GM23338 (cell line): Measurements from ENCODE around the gene HSPG2. TPM values are rescaled to one million over a fixed set of nuclear protein-coding genes. Genes with fewer than 3 reads are reported as not detected.

Experiments used
- ATAC-seq: fragments of 200-7000 bp; cut with Tn5 transposase; 3 replicates; pipeline ENCODE4 v1.9.1; 2020
- DNase-seq: peaks from one replicate; pipeline ENCODE4 v3.0.0-alpha.2; 2015; ENCODE audit warnings: low spot score
- H2AFZ ChIP-seq: fragments of 200-600 bp; sonication (generic); 2 replicates; pipeline ENCODE4 v1.8.0; 2016; ENCODE audit warnings: antibody characterized with exemption, mild to moderate bottlenecking, moderate library complexity
- H3F3A ChIP-seq: fragments of 200-600 bp; sonication (generic); replicated peaks from 2 replicates; pipeline ENCODE4 v1.8.0; 2017; ENCODE audit warnings: antibody characterized with exemption, mixed run types, low read depth
- H3K27ac ChIP-seq: fragments of 200-600 bp; sonication (generic); 2 replicates; pipeline ENCODE4 v1.6.1; 2016; ENCODE audit warnings: low read depth
- H3K27me3 ChIP-seq: fragments of 200-600 bp; sonication (generic); 2 replicates; pipeline ENCODE4 v1.8.0; 2016; ENCODE audit warnings: mild to moderate bottlenecking, mixed run types, moderate library complexity; ENCODE audit not compliant: insufficient read depth
- H3K36me3 ChIP-seq: fragments of 200-600 bp; sonication (generic); 2 replicates; pipeline ENCODE4 v1.8.0; 2016; ENCODE audit warnings: mild to moderate bottlenecking; ENCODE audit not compliant: insufficient read depth
- H3K4me1 ChIP-seq: fragments of 200-600 bp; sonication (generic); 2 replicates; pipeline ENCODE4 v1.8.0; 2016; ENCODE audit warnings: mild to moderate bottlenecking, moderate library complexity; ENCODE audit not compliant: insufficient read depth
- H3K4me2 ChIP-seq: fragments of 200-600 bp; sonication (generic); 2 replicates; pipeline ENCODE4 v1.7.1; 2017; ENCODE audit warnings: mixed run types
- H3K4me3 ChIP-seq: fragments of 200-600 bp; sonication (generic); 2 replicates; pipeline ENCODE4 v1.6.1; 2016; ENCODE audit warnings: mixed run types
- H3K79me2 ChIP-seq: fragments of 200-600 bp; sonication (generic); replicated peaks from 2 replicates; pipeline ENCODE4 v1.8.0; 2017; ENCODE audit warnings: mild to moderate bottlenecking; ENCODE audit not compliant: insufficient read depth
- H3K9me2 ChIP-seq: fragments of 200-600 bp; sonication (generic); 2 replicates; pipeline ENCODE4 v1.8.0; 2017; ENCODE audit not compliant: insufficient read depth
- H4K20me1 ChIP-seq: fragments of 200-600 bp; sonication (generic); replicated peaks from 2 replicates; pipeline ENCODE4 v1.8.0; 2017; ENCODE audit warnings: mild to moderate bottlenecking; ENCODE audit not compliant: insufficient read depth
- H3K27ac Mint-ChIP-seq: 2 replicates; pipeline ENCODE4 v1.8.0; 2020; ENCODE audit warnings: inconsistent platforms, mild to moderate bottlenecking, moderate library complexity, mixed read lengths
- H3K27me3 Mint-ChIP-seq: 3 replicates; pipeline ENCODE4 v1.8.0; 2022; ENCODE audit warnings: low read depth, mild to moderate bottlenecking, moderate library complexity, mixed read lengths, inconsistent platforms; ENCODE audit not compliant: insufficient read depth, poor library complexity
- H3K36me3 Mint-ChIP-seq: 3 replicates; pipeline ENCODE4 v1.8.0; 2021; ENCODE audit warnings: low read depth, mild to moderate bottlenecking, inconsistent platforms, moderate library complexity, mixed read lengths
- H3K4me1 Mint-ChIP-seq: 3 replicates; pipeline ENCODE4 v1.8.0; 2020; ENCODE audit warnings: mild to moderate bottlenecking, inconsistent platforms, mixed read lengths
- H3K4me3 Mint-ChIP-seq: 3 replicates; pipeline ENCODE4 v1.8.0; 2021; ENCODE audit warnings: moderate library complexity, mild to moderate bottlenecking, inconsistent platforms, mixed read lengths
- H3K9me3 Mint-ChIP-seq: 3 replicates; pipeline ENCODE4 v1.8.0; 2020; ENCODE audit warnings: moderate library complexity, mild to moderate bottlenecking, inconsistent platforms, mixed read lengths
- CREB1 ChIP-seq: fragments of 250-450 bp; sonication (Bioruptor Pico); IDR thresholded peaks from 2 replicates; pipeline ENCODE4 v1.5.0; 2020; ENCODE audit warnings: low read depth, mild to moderate bottlenecking, moderate library complexity
- EZH2 ChIP-seq: fragments of 200-600 bp; sonication (generic); IDR thresholded peaks from one replicate; pipeline ENCODE4 v1.8.0; 2017; ENCODE audit warnings: antibody characterized with exemption, mild to moderate bottlenecking, low read depth; ENCODE audit not compliant: unreplicated experiment
- EZH2phosphoT487 ChIP-seq: fragments of 200-600 bp; sonication (generic); IDR thresholded peaks from one replicate; pipeline ENCODE4 v1.8.1; 2018; ENCODE audit warnings: antibody characterized with exemption; ENCODE audit not compliant: unreplicated experiment
- JUNB ChIP-seq: IDR thresholded peaks from one replicate; pipeline ENCODE4 v1.6.1; 2016; ENCODE audit warnings: antibody characterized with exemption; ENCODE audit not compliant: unreplicated experiment
- NANOG ChIP-seq: IDR thresholded peaks from 2 replicates; pipeline ENCODE4 v1.6.1; 2016; ENCODE audit warnings: antibody characterized with exemption, borderline replicate concordance
- POLR2AphosphoS5 ChIP-seq: IDR thresholded peaks from 2 replicates; pipeline ENCODE4 v1.6.1; 2016; ENCODE audit warnings: antibody characterized with exemption, low read depth
- STAT1 ChIP-seq: IDR thresholded peaks from one replicate; pipeline ENCODE4 v1.6.1; 2016; ENCODE audit warnings: antibody characterized with exemption; ENCODE audit not compliant: unreplicated experiment
- ZNF114 ChIP-seq: fragments of 250-450 bp; sonication (Bioruptor Pico); IDR thresholded peaks from 2 replicates; pipeline ENCODE4 v1.5.0; 2020; ENCODE audit warnings: mild to moderate bottlenecking, moderate library complexity
- ZNF331 ChIP-seq: fragments of 250-450 bp; sonication (Bioruptor Pico); IDR thresholded peaks from 2 replicates; pipeline ENCODE4 v1.5.0; 2020; ENCODE audit warnings: low read depth, mild to moderate bottlenecking, moderate library complexity
- polyA plus RNA-seq: library from polyadenylated mRNA; unstranded; fragments of >200 nt; fragmentation: Nextera tagmentation; extraction: Ambion mirVana; gene quantifications from 2 replicates; pipeline ENCODE4 v1.2.1, GENCODE V29; 2016
- total RNA-seq: library from RNA; depleted of rRNA; stranded (reverse); fragments of >200 nt; shearing (Covaris generic); gene quantifications from 2 replicates; pipeline ENCODE4 v1.2.3, GENCODE V29; 2014
- TF ChIP-seq, protein P1 (sequence below): IDR thresholded peaks from one replicate; pipeline ENCODE4 v1.6.1; 2018; ENCODE audit warnings: antibody characterized with exemption; ENCODE audit not compliant: unreplicated experiment
- TF ChIP-seq, protein P2 (sequence below), 2 experiments: fragments of 200-600 bp in 1 of 2; sonication (generic) in 1 of 2; conservative IDR thresholded peaks; 2 replicates each; pipeline versions ENCODE4 v1.5.1 to v1.6.1; 2016 to 2017; ENCODE audit warnings: antibody characterized with exemption in 2 of 2, low read depth in 2 of 2, mild to moderate bottlenecking in 2 of 2, moderate library complexity in 1 of 2
- TF ChIP-seq, protein P3 (sequence below): IDR thresholded peaks from 2 replicates; pipeline ENCODE4 v1.6.1; 2016; ENCODE audit warnings: antibody characterized with exemption

The HSPG2 gene
- total and polyA plus RNA-seq, 2 experiments from 2014 or later = 14.9 to 70.8 TPM

DNA sequence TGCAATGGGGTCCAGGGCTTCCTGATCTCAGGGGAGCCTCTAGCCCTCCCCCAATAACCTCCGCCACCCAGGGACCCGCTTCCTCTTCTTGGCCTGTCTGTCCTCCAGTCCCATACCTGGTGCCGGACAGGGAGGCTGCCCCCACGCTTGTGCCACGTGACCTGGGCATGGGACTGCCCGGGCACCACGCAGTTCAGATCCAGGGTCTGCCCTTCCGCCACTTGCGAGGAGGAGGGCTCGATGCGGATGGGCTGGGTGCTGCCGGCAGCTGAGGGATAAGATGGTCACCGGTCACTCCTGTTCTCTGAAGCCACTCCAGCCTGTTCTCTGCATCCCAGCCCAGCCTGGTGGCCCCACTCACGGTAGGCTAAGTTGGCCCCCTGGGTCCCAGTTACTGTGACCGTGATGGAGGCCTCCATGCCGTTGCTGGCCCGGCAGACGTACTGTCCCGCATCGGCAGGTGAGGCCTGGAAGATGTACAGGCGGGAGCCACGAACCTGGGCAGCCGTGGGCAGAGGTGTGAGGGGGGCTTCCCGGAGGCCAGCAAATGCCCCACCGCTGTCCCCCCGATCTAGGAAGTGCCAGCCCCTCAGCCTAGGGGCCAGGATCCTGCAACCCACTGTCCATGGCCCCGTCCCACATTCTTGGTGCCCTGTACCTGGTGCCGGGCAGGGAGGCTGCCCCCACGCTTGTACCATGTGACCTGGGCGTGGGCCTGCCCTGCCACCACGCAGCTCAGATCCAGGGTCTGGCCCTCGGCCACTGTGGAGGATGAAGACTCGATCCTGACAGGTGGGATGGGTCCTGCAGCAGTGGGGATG is 85.5 kb downstream of the HSPG2 start:
- H3K4me3 Mint-ChIP-seq = no peak overlapping the region
- Histone ChIP-seq H3K36me3 (no peaks in the 10 kb centered on the region; the same call in 1 of the 2 replicates), H3K4me1 (no peaks in the 10 kb centered on the region), H2AFZ (no peak overlapping the region), H3K4me2 (no peak overlapping the region), H3K27ac (no peak overlapping the region), H3K9me2 (no peaks in the 10 kb centered on the region), H3K27me3 (no peaks in the 10 kb centered on the region), H3F3A (no peaks in the 10 kb centered on the region), H3K79me2 (no peaks in the 10 kb centered on the region), H4K20me1 (no peaks in the 10 kb centered on the region), H3K4me3 (no peak overlapping the region)
- ATAC-seq = no peak
- H3K27me3 Mint-ChIP-seq = peaks cover 2% of the 10 kb centered on the region
- no peaks in the 10 kb centered on the region for H3K9me3 Mint-ChIP-seq
- peaks cover 20% of the 10 kb centered on the region for H3K36me3 Mint-ChIP-seq
- H3K27ac Mint-ChIP-seq = no peak overlapping the region; the same call in 1 of the 2 replicates
- TF ChIP-seq EZH2phosphoT487 (no peak), POLR2AphosphoS5 (no peak)
- TF ChIP-seq, protein P1, sequence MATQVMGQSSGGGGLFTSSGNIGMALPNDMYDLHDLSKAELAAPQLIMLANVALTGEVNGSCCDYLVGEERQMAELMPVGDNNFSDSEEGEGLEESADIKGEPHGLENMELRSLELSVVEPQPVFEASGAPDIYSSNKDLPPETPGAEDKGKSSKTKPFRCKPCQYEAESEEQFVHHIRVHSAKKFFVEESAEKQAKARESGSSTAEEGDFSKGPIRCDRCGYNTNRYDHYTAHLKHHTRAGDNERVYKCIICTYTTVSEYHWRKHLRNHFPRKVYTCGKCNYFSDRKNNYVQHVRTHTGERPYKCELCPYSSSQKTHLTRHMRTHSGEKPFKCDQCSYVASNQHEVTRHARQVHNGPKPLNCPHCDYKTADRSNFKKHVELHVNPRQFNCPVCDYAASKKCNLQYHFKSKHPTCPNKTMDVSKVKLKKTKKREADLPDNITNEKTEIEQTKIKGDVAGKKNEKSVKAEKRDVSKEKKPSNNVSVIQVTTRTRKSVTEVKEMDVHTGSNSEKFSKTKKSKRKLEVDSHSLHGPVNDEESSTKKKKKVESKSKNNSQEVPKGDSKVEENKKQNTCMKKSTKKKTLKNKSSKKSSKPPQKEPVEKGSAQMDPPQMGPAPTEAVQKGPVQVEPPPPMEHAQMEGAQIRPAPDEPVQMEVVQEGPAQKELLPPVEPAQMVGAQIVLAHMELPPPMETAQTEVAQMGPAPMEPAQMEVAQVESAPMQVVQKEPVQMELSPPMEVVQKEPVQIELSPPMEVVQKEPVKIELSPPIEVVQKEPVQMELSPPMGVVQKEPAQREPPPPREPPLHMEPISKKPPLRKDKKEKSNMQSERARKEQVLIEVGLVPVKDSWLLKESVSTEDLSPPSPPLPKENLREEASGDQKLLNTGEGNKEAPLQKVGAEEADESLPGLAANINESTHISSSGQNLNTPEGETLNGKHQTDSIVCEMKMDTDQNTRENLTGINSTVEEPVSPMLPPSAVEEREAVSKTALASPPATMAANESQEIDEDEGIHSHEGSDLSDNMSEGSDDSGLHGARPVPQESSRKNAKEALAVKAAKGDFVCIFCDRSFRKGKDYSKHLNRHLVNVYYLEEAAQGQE = no peak
- no peaks in the 10 kb centered on the region for H3K4me1 Mint-ChIP-seq
- no peak for DNase-seq

DNA sequence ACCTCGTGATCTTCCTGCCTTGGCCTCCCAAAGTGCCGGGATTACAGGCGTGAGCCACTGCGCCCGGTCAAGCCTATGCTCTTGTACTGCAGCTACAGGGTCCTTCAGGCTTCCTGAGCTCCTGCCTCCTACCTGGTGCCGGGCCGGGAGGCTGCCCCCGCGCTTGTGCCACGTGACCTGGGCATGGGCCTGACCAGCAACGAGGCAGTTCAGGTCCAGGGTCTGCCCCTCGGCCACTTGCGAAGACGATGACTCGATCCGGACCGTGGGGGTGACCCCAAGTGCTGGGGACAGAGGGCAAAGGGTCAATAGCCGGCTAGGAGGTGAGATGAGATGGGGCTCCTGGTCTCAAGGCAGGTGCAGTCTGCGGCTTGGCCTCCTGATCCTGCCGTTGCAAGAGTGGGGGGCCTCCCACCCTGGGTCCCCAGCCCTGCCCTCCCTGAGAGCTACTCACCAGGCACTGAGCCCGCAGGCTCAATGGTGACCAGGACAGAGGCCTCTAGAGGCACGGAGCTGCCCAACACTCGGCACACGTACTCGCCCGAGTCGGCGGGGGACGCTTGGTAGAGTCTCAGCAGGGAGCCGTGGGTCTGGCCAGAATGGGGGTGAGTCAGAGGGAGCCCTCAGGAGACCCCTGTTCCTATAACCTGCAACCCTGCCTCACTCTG is 87.1 kb downstream of the HSPG2 start:
- Histone ChIP-seq H3K27me3 (no peaks in the 10 kb centered on the region), H3K4me3 (no peak overlapping the region), H3K4me2 (no peak overlapping the region), H3K79me2 (no peaks in the 10 kb centered on the region), H3K9me2 (no peaks in the 10 kb centered on the region), H3K4me1 (no peaks in the 10 kb centered on the region), H4K20me1 (no peaks in the 10 kb centered on the region), H3F3A (no peaks in the 10 kb centered on the region), H3K36me3 (no peaks in the 10 kb centered on the region), H2AFZ (no peak overlapping the region), H3K27ac (no peak overlapping the region)
- H3K9me3 Mint-ChIP-seq = no peaks in the 10 kb centered on the region
- H3K36me3 Mint-ChIP-seq = peaks cover 13% of the 10 kb centered on the region
- ATAC-seq (no peak), DNase-seq (no peak)
- TF ChIP-seq, protein P2, sequence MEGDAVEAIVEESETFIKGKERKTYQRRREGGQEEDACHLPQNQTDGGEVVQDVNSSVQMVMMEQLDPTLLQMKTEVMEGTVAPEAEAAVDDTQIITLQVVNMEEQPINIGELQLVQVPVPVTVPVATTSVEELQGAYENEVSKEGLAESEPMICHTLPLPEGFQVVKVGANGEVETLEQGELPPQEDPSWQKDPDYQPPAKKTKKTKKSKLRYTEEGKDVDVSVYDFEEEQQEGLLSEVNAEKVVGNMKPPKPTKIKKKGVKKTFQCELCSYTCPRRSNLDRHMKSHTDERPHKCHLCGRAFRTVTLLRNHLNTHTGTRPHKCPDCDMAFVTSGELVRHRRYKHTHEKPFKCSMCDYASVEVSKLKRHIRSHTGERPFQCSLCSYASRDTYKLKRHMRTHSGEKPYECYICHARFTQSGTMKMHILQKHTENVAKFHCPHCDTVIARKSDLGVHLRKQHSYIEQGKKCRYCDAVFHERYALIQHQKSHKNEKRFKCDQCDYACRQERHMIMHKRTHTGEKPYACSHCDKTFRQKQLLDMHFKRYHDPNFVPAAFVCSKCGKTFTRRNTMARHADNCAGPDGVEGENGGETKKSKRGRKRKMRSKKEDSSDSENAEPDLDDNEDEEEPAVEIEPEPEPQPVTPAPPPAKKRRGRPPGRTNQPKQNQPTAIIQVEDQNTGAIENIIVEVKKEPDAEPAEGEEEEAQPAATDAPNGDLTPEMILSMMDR (conservative IDR thresholded peaks at IDR 0.05; ENCODE audit: low read depth in 2 of 2) = no peak
- no peak for TF ChIP-seq CREB1 (CRISPR knock-in tag)
- TF ChIP-seq POLR2AphosphoS5 = no peak
- TF ChIP-seq JUNB = no peak
- no peak for TF ChIP-seq EZH2phosphoT487
- no peak for TF ChIP-seq ZNF331 (CRISPR knock-in tag)
- TF ChIP-seq, protein P1 = no peak
- TF ChIP-seq, protein P3, sequence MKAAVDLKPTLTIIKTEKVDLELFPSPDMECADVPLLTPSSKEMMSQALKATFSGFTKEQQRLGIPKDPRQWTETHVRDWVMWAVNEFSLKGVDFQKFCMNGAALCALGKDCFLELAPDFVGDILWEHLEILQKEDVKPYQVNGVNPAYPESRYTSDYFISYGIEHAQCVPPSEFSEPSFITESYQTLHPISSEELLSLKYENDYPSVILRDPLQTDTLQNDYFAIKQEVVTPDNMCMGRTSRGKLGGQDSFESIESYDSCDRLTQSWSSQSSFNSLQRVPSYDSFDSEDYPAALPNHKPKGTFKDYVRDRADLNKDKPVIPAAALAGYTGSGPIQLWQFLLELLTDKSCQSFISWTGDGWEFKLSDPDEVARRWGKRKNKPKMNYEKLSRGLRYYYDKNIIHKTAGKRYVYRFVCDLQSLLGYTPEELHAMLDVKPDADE = no peak
- TF ChIP-seq STAT1 = no peak
- no peak for TF ChIP-seq NANOG
- TF ChIP-seq ZNF114 = no peak
- TF ChIP-seq EZH2 = no peak
- no peaks in the 10 kb centered on the region for H3K4me1 Mint-ChIP-seq
- no peak overlapping the region for H3K27ac Mint-ChIP-seq
- H3K4me3 Mint-ChIP-seq = no peak overlapping the region
- peaks cover 1% of the 10 kb centered on the region for H3K27me3 Mint-ChIP-seq
